Measurements from ENCODE around the gene APBA2.

GRCh38 chr15:29078541-29078940 is 192.8 kb downstream of the APBA2 start:
- TF ChIP-seq TAF1 (IDR thresholded peaks at IDR 0.05; ENCODE audit: borderline replicate concordance, low read depth, low read length) (no peak), SREBF2 (IDR thresholded peaks at IDR 0.05; ENCODE audit: low read length) (no peak), CREB1 (IDR thresholded peaks at IDR 0.05; ENCODE audit: low read depth) (no peak), POLR2AphosphoS5 (IDR thresholded peaks at IDR 0.05; ENCODE audit: low read length) (no peak), EP300 (IDR thresholded peaks at IDR 0.05; ENCODE audit: borderline replicate concordance in 1 of 2, control insufficient read depth in 1 of 2, low read depth in 2 of 2, low read length in 2 of 2) (no peak), USF1 (IDR thresholded peaks at IDR 0.05; ENCODE audit: borderline replicate concordance, extremely low read length, insufficient read depth, low read depth, low read length) (no peak), CBX5 (IDR thresholded peaks at IDR 0.05; ENCODE audit: low read depth) (no peak), HCFC1 (IDR thresholded peaks at IDR 0.05; ENCODE audit: low read length) (no peak), MXI1 (IDR thresholded peaks at IDR 0.05; ENCODE audit: low read depth, low read length) (no peak), MAX (IDR thresholded peaks at IDR 0.05; ENCODE audit: low read depth, low read length) (no peak)
